ENCODE results near the gene RIPPLY3. TPM values are rescaled to one million over a fixed set of nuclear protein-coding genes. Genes with fewer than 3 reads are reported as not detected.

Gene RIPPLY3
- polyA plus RNA-seq, 1 donor (not counting 4 experiments of a cell fraction or from before 2014, with no cell fraction given): 0.05 TPM

GRCh38 chr21:37063433-37063832, 56.9 kb downstream of the RIPPLY3 start:
- FAIRE-seq: no peak
- H3K4me2 ChIP-seq (ENCODE audit: control insufficient read depth, extremely low read depth, insufficient read depth, low read depth, low read length): no peak overlapping the region
- dilution Hi-C loops (cut with MboI; ENCODE audit: extremely low pct_ligation_motif_present, low sequenced_read_pairs): no loop called here

GRCh38 chr21:37064841-37065240, 58.3 kb downstream of the RIPPLY3 start:
- DNase-seq (ENCODE audit: low read depth, low spot score) (no peak), FAIRE-seq (no peak)
- Histone ChIP-seq H3K4me1 (ENCODE audit: control insufficient read depth, extremely low read depth, insufficient read depth, low read length) (peaks cover 7% of the 10 kb centered on the region), H3K27me3 (ENCODE audit: control insufficient read depth, extremely low read depth, insufficient read depth, low read length) (no peaks in the 10 kb centered on the region), H3K9me1 (ENCODE audit: control insufficient read depth, extremely low read depth, insufficient read depth, low read length) (no peaks in the 10 kb centered on the region), H2AFZ (ENCODE audit: control insufficient read depth, low read length) (no peak overlapping the region), H3K79me2 (ENCODE audit: control insufficient read depth, insufficient read depth, low read length) (no peaks in the 10 kb centered on the region), H3K9me3 (ENCODE audit: control insufficient read depth, low read depth, low read length) (no peaks in the 10 kb centered on the region), H3K27ac (ENCODE audit: control insufficient read depth, insufficient read depth, low read length) (no peak overlapping the region), H4K20me1 (ENCODE audit: control insufficient read depth, extremely low read depth, insufficient read depth, low read length) (no peaks in the 10 kb centered on the region), H3K4me3 (ENCODE audit: control insufficient read depth in 2 of 3, extremely low read depth in 1 of 3, insufficient read depth in 2 of 3, low read depth in 1 of 3, low read length in 3 of 3) (no peak overlapping the region), H3K9ac (ENCODE audit: control insufficient read depth, extremely low read depth, insufficient read depth, low read length) (no peak overlapping the region), H3K4me2 (ENCODE audit: control insufficient read depth, extremely low read depth, insufficient read depth, low read depth, low read length) (no peak overlapping the region), H3K36me3 (ENCODE audit: control insufficient read depth in 2 of 2, extremely low read depth in 1 of 2, insufficient read depth in 2 of 2, low read length in 2 of 2) (peaks cover 0 to 2% of the 10 kb centered on the region in 2 experiments)
- TF ChIP-seq CTCF (optimal IDR thresholded peaks at IDR 0.05 in 1 of 3, IDR thresholded peaks at IDR 0.05 in 1 of 3, conservative IDR thresholded peaks at IDR 0.05 in 1 of 3; ENCODE audit: extremely low read depth in 1 of 3, insufficient read depth in 2 of 3, low read length in 3 of 3) (no peak), EZH2 (IDR thresholded peaks at IDR 0.05; ENCODE audit: low read length) (no peak)
- dilution Hi-C loops (cut with MboI; ENCODE audit: extremely low pct_ligation_motif_present, low sequenced_read_pairs): no loop called here

More at GRCh38 chr21:37063433-37063832, 56.9 kb downstream of the RIPPLY3 start:
- H4K20me1 ChIP-seq (ENCODE audit: control insufficient read depth, extremely low read depth, insufficient read depth, low read length): no peaks in the 10 kb centered on the region
- H3K27ac ChIP-seq (ENCODE audit: control insufficient read depth, insufficient read depth, low read length): no peak overlapping the region
- H3K79me2 ChIP-seq (ENCODE audit: control insufficient read depth, insufficient read depth, low read length): no peaks in the 10 kb centered on the region
- H3K36me3 ChIP-seq (ENCODE audit: control insufficient read depth in 2 of 2, extremely low read depth in 1 of 2, insufficient read depth in 2 of 2, low read length in 2 of 2): peaks cover 0 to 2% of the 10 kb centered on the region in 2 experiments
- TF ChIP-seq CTCF (optimal IDR thresholded peaks at IDR 0.05 in 1 of 3, IDR thresholded peaks at IDR 0.05 in 1 of 3, conservative IDR thresholded peaks at IDR 0.05 in 1 of 3; ENCODE audit: extremely low read depth in 1 of 3, insufficient read depth in 2 of 3, low read length in 3 of 3) (no peak), EZH2 (IDR thresholded peaks at IDR 0.05; ENCODE audit: low read length) (no peak)
- H3K9me3 ChIP-seq (ENCODE audit: control insufficient read depth, low read depth, low read length): no peaks in the 10 kb centered on the region
- H3K27me3 ChIP-seq (ENCODE audit: control insufficient read depth, extremely low read depth, insufficient read depth, low read length): no peaks in the 10 kb centered on the region
- H3K4me3 ChIP-seq (ENCODE audit: control insufficient read depth in 2 of 3, extremely low read depth in 1 of 3, insufficient read depth in 2 of 3, low read depth in 1 of 3, low read length in 3 of 3): no peak overlapping the region
- peaks cover 7% of the 10 kb centered on the region for H3K4me1 ChIP-seq (ENCODE audit: control insufficient read depth, extremely low read depth, insufficient read depth, low read length)
- no peak overlapping the region for H3K9ac ChIP-seq (ENCODE audit: control insufficient read depth, extremely low read depth, insufficient read depth, low read length)
- H2AFZ ChIP-seq (ENCODE audit: control insufficient read depth, low read length): no peak overlapping the region
- no peak for DNase-seq (ENCODE audit: low read depth, low spot score)
- H3K9me1 ChIP-seq (ENCODE audit: control insufficient read depth, extremely low read depth, insufficient read depth, low read length): no peaks in the 10 kb centered on the region

All from keratinocyte (primary cell).